GM19023 (cell line): Measurements from ENCODE around the gene IRF2BP2.

Experiments used
- ATAC-seq: cut with Tn5 transposase; IDR thresholded peaks from one replicate; pipeline ENCODE4 v1.9.1; 2021; ENCODE audit warnings: mild to moderate bottlenecking, moderate library complexity; ENCODE audit not compliant: unreplicated experiment

The IRF2BP2 gene

GRCh38 chr1:234559902-234560676, 49.9 kb downstream of the IRF2BP2 start:
- no peak for ATAC-seq

- ATAC-seq, result no peak
These were observed 50.7 kb downstream of the IRF2BP2 start for GRCh38 chr1:234559152-234559901.

DNA sequence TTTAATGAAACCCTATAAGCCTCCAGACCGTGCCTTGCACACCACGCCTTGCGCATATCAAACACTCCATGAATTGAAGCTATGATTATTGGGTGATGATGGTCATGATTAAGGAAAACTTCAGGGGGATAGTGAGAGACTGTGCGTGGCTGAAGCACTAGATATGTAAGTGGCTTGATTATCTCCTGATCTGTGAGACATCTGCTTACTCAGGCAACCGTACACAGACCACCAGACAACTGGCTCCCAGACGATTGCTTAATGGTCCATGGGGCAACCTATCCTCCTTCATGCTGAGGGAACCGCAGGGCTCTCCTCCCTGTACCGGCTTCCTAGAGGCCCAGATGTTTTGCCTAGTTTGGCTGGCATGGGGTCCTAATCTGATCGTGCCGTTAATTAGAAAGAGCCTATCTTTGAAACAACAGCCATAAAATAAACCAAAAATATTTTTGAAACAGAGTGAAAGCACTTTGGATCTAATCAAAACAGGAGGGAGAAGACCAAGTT, 51.6 kb downstream of the IRF2BP2 start:
- ATAC-seq, result no peak

DNA sequence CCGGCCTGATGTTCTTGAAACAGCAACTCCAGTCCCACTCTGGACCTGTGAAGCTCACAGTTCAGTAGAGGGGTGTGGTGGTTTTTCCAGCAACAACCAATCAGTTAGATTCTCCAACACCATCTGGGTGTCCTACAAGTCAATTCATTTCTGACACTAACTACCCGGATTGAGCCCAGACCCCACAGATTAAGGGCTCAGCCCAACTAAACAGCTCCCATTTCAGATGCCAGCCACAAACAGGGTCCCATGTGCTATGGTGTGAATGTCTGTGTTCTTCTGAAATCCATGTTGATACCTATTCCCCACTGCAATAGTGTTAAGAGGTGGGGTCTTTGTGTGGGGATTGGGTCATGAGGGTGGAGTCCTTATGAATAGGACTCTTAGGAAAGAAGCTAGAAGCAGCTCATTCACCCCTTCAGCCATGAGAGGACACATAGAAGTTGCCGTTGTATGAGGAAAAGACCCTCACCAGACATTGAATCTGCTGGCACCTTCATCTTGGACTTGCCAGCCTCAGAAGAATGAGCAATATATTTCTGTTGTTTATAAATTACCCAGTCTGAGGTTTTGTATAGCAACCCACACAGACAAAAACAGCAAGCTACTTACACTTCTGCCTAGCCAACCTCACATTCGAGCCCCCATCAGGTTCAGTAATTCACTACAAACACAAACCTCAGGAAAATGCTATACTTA, 53.6 kb downstream of the IRF2BP2 start:
- ATAC-seq, result no peak

DNA sequence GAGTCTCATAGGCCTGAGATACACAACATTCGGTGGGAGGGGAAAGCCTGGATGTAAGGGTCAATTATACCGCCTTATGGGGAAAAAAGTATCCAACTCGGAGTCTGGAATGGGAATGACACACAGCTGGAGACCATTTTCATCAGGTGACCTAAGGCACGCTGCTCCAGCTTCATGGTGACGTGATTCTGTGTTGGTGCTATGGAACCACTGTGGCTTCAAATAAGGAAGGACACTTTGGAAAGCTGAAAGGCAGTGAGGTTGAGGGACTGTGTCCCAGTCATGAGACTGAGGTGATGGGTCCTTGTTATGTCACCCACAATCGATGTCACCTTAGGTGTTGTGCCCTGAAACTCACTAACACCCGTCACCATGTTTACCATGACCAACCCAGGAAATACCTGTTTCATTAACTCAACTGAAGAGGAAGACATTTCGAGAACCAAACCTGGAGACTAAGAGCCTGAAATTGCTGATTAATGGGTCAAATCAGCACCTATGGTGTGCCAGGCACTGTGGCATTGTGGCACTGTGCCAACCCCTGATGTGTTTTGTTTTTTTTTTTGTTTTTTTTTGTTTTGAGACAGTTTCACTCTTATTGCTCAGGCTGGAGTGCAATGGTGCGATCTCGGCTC, 54.5 kb downstream of the IRF2BP2 start:
- ATAC-seq, result no peak

DNA sequence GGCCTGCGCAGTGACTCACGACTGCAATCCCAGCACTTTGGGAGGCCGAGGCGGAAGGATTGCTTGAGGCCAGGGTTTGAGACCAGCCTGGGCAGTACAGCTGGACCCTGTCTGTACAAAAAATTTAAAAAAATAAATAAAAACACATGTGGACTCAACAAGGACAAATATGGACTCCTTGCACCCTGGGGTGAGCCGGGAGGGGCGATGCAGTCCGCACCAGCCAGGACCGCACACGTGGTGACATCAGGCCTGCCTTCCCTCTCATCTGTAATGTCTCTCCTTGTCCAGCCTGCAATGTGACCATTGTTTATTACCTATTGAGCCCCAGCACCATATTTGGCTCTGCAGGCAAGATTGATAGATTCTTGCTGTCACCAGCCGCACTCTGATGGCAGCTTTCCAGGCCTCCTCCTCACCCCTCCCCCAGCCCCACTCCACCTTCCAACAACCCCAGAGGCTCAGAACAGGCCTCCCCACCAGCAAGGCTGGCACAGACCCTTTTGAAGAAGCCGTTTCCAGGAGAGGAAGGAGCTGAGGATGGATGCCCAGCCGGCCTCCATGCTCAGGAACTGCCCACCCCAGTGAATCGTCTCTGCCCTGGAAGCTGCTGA, 55.2 kb downstream of the IRF2BP2 start:
- no peak for ATAC-seq
